Neural cell (in vitro differentiated cells): ENCODE results near the gene NUBP1. TPM values are rescaled to one million over a fixed set of nuclear protein-coding genes. Genes with fewer than 3 reads are reported as not detected.
"Not testable (repeated sequence)": the region's sequence is repeated elsewhere in the genome, so short reads cannot be mapped to it uniquely, and the experiment has no call there.

Experiments used
- H2AFZ ChIP-seq: fragments of 200-600, 300-800 bp; sonication (generic), shearing (Covaris generic); 2 replicates; pipeline ENCODE4 v1.6.0; 2014; ENCODE audit warnings: low read depth, mild to moderate bottlenecking, antibody characterized with exemption, low read length, moderate library complexity
- H3F3A ChIP-seq: fragments of 200-600 bp; shearing (Covaris generic); 2 replicates; pipeline ENCODE4 v1.6.1; 2016; ENCODE audit warnings: mild to moderate bottlenecking, moderate library complexity, mixed read lengths, antibody characterized with exemption, low read length; ENCODE audit not compliant: insufficient read depth, poor library complexity, severe bottlenecking
- H3K27ac ChIP-seq: fragments of 200-600, 300-800 bp; sonication (generic), shearing (Covaris generic); 2 replicates; pipeline ENCODE4 v1.5.1; 2014; ENCODE audit warnings: mild to moderate bottlenecking, low read length, moderate library complexity
- H3K27me3 ChIP-seq: fragments of 300-800, 200-600 bp; sonication (generic), shearing (Covaris generic); 2 replicates; pipeline ENCODE4 v1.6.0; 2014; ENCODE audit warnings: mild to moderate bottlenecking, low read depth, low read length, moderate library complexity; ENCODE audit not compliant: insufficient read depth
- H3K36me3 ChIP-seq: fragments of 300-800, 200-600 bp; sonication (generic), shearing (Covaris generic); 2 replicates; pipeline ENCODE4 v1.5.1; 2014; ENCODE audit warnings: mild to moderate bottlenecking, antibody characterized with exemption, low read length, moderate library complexity; ENCODE audit not compliant: insufficient read depth
- H3K4me2 ChIP-seq: fragments of 300-800, 200-600 bp; sonication (generic), shearing (Covaris generic); 2 replicates; pipeline ENCODE4 v1.6.0; 2014; ENCODE audit warnings: mild to moderate bottlenecking, low read length
- H3K4me3 ChIP-seq: fragments of 300-800, 200-600 bp; sonication (generic), shearing (Covaris generic); 2 replicates; pipeline ENCODE4 v1.5.1; 2014; ENCODE audit warnings: mild to moderate bottlenecking, low read length, moderate library complexity
- H3K79me2 ChIP-seq: fragments of 200-600 bp; shearing (Covaris generic); replicated peaks from 2 replicates; pipeline ENCODE4 v1.6.0; 2014; ENCODE audit warnings: mild to moderate bottlenecking, low read length, moderate library complexity; ENCODE audit not compliant: insufficient read depth
- H3K9ac ChIP-seq: fragments of 300-800, 200-600 bp; sonication (generic), shearing (Covaris generic); 2 replicates; pipeline ENCODE4 v1.6.1; 2016; ENCODE audit warnings: mild to moderate bottlenecking, low read length, mixed read lengths
- H3K9me2 ChIP-seq: fragments of 200-600 bp; shearing (Covaris generic); 2 replicates; pipeline ENCODE4 v1.6.1; 2016; ENCODE audit warnings: mild to moderate bottlenecking, low read length, mixed read lengths; ENCODE audit not compliant: insufficient read depth
- H3K9me3 ChIP-seq: fragments of 200-600, 300-800 bp; sonication (generic), shearing (Covaris generic); 2 replicates; pipeline ENCODE4 v1.6.1; 2016; ENCODE audit warnings: mild to moderate bottlenecking, mixed run types, low read length, moderate library complexity, mixed read lengths
- H4K20me1 ChIP-seq: fragments of 200-600 bp; shearing (Covaris generic); 2 replicates; pipeline ENCODE4 v1.6.1; 2016; ENCODE audit warnings: mild to moderate bottlenecking, mixed run types; ENCODE audit not compliant: insufficient read depth
- EP300 ChIP-seq: fragments of 450-650 bp; conservative IDR thresholded peaks from 2 replicates; pipeline ENCODE4 v1.6.1; 2014; ENCODE audit warnings: antibody characterized with exemption, mild to moderate bottlenecking, moderate library complexity; ENCODE audit not compliant: poor library complexity, severe bottlenecking
- EZH2 ChIP-seq: fragments of 200-600, 300-800 bp; shearing (Covaris generic), sonication (generic); IDR thresholded peaks from 2 replicates; pipeline ENCODE4 v1.6.1; 2014; ENCODE audit warnings: antibody characterized with exemption, low read length, borderline replicate concordance, mild to moderate bottlenecking; ENCODE audit not compliant: insufficient read depth, poor library complexity, severe bottlenecking
- MXI1 ChIP-seq: fragments of 450-650 bp; conservative IDR thresholded peaks from 2 replicates; pipeline ENCODE4 v1.6.1; 2014; ENCODE audit warnings: antibody characterized with exemption, mild to moderate bottlenecking; ENCODE audit not compliant: poor library complexity, severe bottlenecking
- POLR2AphosphoS5 ChIP-seq: IDR thresholded peaks from 2 replicates; pipeline ENCODE4 v1.6.1; 2012
- RAD21 ChIP-seq: fragments of 450-650 bp; conservative IDR thresholded peaks from 2 replicates; pipeline ENCODE4 v1.6.1; 2014; ENCODE audit warnings: antibody characterized with exemption, mild to moderate bottlenecking, moderate library complexity
- SMC3 ChIP-seq: fragments of 450-650 bp; conservative IDR thresholded peaks from 2 replicates; pipeline ENCODE4 v1.6.1; 2014; ENCODE audit warnings: antibody characterized with exemption, mild to moderate bottlenecking, moderate library complexity; ENCODE audit not compliant: poor library complexity
- TAF1 ChIP-seq: IDR thresholded peaks from 2 replicates; pipeline ENCODE4 v1.6.1; 2012; ENCODE audit warnings: low read depth
- polyA plus RNA-seq: library from polyadenylated mRNA; depleted of rRNA; stranded (reverse); fragments of >200 nt; gene quantifications from 2 replicates; pipeline ENCODE4 v1.2.3, GENCODE V29; 2014
- TF ChIP-seq, protein P1 (sequence below): fragments of 450-650 bp; IDR thresholded peaks from 2 replicates; pipeline ENCODE4 v1.5.1; 2014; ENCODE audit warnings: antibody characterized with exemption, mild to moderate bottlenecking, moderate library complexity; ENCODE audit not compliant: poor library complexity, severe bottlenecking
- TF ChIP-seq, protein P2 (sequence below): IDR thresholded peaks from 2 replicates; pipeline ENCODE4 v1.6.1; 2012; ENCODE audit warnings: borderline replicate concordance

Gene NUBP1
- polyA plus RNA-seq, 1 donor from 2014 or later: 19.7 TPM

DNA sequence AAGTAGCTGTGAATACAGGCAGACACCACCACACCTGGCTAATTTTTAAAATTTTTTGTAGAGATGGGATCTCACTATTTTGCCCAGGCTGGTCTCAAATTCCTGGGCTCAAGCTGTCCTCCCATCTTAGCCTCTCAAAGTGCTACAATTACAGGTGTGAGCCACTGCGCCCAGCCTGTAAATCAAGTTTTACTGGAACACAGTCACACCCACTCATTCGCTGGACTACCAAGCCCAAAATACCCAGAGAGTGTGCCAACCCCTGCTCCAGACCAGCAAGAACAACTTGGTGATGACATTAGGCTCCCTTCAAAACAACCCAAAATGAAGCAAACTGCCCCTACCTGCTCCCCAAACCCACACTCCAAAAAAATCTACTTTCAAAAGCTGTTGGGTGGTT is 39.0 kb downstream of the NUBP1 start:
- Histone ChIP-seq H3K9me3 (no peaks in the 10 kb centered on the region), H3K4me3 (no peak overlapping the region), H3K9me2 (no peaks in the 10 kb centered on the region), H3K4me2 (no peak overlapping the region), H4K20me1 (no peaks in the 10 kb centered on the region), H2AFZ (no peak overlapping the region), H3K79me2 (no peaks in the 10 kb centered on the region), H3K36me3 (no peaks in the 10 kb centered on the region), H3K9ac (no peak overlapping the region), H3K27ac (no peak overlapping the region), H3F3A (no peaks in the 10 kb centered on the region), H3K27me3 (no peaks in the 10 kb centered on the region)
- TF ChIP-seq SMC3 (no peak), TAF1 (no peak), RAD21 (no peak), EZH2 (no peak), EP300 (no peak), MXI1 (no peak), POLR2AphosphoS5 (no peak)
- TF ChIP-seq, protein P1, sequence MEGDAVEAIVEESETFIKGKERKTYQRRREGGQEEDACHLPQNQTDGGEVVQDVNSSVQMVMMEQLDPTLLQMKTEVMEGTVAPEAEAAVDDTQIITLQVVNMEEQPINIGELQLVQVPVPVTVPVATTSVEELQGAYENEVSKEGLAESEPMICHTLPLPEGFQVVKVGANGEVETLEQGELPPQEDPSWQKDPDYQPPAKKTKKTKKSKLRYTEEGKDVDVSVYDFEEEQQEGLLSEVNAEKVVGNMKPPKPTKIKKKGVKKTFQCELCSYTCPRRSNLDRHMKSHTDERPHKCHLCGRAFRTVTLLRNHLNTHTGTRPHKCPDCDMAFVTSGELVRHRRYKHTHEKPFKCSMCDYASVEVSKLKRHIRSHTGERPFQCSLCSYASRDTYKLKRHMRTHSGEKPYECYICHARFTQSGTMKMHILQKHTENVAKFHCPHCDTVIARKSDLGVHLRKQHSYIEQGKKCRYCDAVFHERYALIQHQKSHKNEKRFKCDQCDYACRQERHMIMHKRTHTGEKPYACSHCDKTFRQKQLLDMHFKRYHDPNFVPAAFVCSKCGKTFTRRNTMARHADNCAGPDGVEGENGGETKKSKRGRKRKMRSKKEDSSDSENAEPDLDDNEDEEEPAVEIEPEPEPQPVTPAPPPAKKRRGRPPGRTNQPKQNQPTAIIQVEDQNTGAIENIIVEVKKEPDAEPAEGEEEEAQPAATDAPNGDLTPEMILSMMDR: no peak
- TF ChIP-seq, protein P2, sequence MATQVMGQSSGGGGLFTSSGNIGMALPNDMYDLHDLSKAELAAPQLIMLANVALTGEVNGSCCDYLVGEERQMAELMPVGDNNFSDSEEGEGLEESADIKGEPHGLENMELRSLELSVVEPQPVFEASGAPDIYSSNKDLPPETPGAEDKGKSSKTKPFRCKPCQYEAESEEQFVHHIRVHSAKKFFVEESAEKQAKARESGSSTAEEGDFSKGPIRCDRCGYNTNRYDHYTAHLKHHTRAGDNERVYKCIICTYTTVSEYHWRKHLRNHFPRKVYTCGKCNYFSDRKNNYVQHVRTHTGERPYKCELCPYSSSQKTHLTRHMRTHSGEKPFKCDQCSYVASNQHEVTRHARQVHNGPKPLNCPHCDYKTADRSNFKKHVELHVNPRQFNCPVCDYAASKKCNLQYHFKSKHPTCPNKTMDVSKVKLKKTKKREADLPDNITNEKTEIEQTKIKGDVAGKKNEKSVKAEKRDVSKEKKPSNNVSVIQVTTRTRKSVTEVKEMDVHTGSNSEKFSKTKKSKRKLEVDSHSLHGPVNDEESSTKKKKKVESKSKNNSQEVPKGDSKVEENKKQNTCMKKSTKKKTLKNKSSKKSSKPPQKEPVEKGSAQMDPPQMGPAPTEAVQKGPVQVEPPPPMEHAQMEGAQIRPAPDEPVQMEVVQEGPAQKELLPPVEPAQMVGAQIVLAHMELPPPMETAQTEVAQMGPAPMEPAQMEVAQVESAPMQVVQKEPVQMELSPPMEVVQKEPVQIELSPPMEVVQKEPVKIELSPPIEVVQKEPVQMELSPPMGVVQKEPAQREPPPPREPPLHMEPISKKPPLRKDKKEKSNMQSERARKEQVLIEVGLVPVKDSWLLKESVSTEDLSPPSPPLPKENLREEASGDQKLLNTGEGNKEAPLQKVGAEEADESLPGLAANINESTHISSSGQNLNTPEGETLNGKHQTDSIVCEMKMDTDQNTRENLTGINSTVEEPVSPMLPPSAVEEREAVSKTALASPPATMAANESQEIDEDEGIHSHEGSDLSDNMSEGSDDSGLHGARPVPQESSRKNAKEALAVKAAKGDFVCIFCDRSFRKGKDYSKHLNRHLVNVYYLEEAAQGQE: no peak

DNA sequence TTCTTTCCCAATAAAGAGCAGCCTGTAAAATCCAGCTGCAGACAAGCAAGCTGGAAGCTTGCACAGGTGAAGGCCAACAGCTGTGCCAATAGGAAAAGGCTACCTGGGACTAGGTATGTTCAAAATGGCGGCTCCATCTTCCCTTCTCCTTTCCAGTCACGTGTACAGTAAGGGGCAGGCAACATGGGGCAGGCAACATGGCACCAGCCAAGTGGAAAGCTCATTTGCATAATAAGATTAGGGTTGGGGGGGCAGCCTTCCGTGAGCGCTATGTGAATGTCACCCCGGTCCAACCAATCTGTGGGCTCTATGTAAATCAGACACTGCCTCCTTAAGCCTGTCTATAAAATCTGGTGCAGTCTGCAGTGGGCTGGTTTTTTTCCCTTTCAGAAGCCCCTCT is 43.7 kb downstream of the NUBP1 start:
- no peaks in the 10 kb centered on the region for H3K9me3 ChIP-seq
- no peak overlapping the region for H2AFZ ChIP-seq
- H3K9ac ChIP-seq: no peak overlapping the region
- H3K27ac ChIP-seq: no peak overlapping the region
- H3K4me2 ChIP-seq: no peak overlapping the region
- TF ChIP-seq MXI1: no peak
- TF ChIP-seq POLR2AphosphoS5: no peak
- no peak for TF ChIP-seq SMC3
- TF ChIP-seq EZH2: no peak
- TF ChIP-seq RAD21: no peak
- TF ChIP-seq EP300: no peak
- TF ChIP-seq TAF1: no peak
- TF ChIP-seq, protein P1: no peak
- TF ChIP-seq, protein P2: no peak
- no peaks in the 10 kb centered on the region for H3K79me2 ChIP-seq
- H3K27me3 ChIP-seq: no peaks in the 10 kb centered on the region
- H3K4me3 ChIP-seq: no peak overlapping the region
- H4K20me1 ChIP-seq: no peaks in the 10 kb centered on the region
- no peaks in the 10 kb centered on the region for H3K36me3 ChIP-seq
- H3F3A ChIP-seq: no peaks in the 10 kb centered on the region
- H3K9me2 ChIP-seq: no peaks in the 10 kb centered on the region

DNA sequence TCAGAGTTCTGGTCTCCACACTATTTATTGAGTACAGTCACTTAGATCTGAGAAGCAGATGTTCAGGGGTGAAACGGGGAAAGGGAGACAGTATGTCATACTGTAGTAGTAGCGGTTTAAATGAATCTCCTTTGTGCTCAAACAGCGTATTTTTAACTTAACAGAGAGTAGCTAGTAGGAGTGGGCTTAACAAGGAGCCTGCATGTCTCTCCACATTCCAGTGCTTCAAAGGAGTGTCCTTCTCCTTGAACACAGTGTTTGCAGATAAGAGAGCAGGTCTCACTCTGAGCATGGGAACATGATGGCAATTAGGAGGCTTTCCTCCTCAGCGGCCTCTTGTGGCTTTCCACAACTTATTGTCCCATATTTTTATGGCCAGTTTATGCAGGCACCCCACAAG is 45.0 kb downstream of the NUBP1 start:
- H3K4me2 ChIP-seq: not testable (repeated sequence)

More for the DNA sequence above, 45.0 kb downstream of the NUBP1 start:
- H3K4me3 ChIP-seq, H4K20me1 ChIP-seq, H3K9me3 ChIP-seq, H3K27ac ChIP-seq, H2AFZ ChIP-seq, H3K36me3 ChIP-seq, H3F3A ChIP-seq, H3K27me3 ChIP-seq, H3K9ac ChIP-seq, H3K79me2 ChIP-seq, H3K9me2 ChIP-seq: not testable (repeated sequence)
